C4-2B (cell line): ENCODE measurements around the gene PHAF1.

Experiments used
- H3K27ac ChIP-seq: fragments of 450-650 bp; 2 replicates; pipeline ENCODE4 v1.5.1; 2017
- CTCF ChIP-seq: fragments of 450-650 bp; conservative IDR thresholded peaks from 2 replicates; pipeline ENCODE4 v1.5.1; 2017; ENCODE audit warnings: mild to moderate bottlenecking
- ZFX ChIP-seq: fragments of 450-650 bp; IDR thresholded peaks from 2 replicates; pipeline ENCODE4 v1.6.1; 2017

Gene PHAF1

GRCh38 chr16:67082891-67083290 lies 26.9 kb upstream of the PHAF1 start:
- H3K27ac ChIP-seq = no peak overlapping the region
- TF ChIP-seq CTCF (no peak), ZFX (no peak)

GRCh38 chr16:67084345-67085028 lies 25.3 kb upstream of the PHAF1 start:
- TF ChIP-seq ZFX (no peak), CTCF (no peak)

GRCh38 chr16:67086822-67087221 lies 22.9 kb upstream of the PHAF1 start:
- TF ChIP-seq CTCF = no peak
- H3K27ac ChIP-seq = no peak overlapping the region

More at GRCh38 chr16:67084345-67085028, 25.3 kb upstream of the PHAF1 start:
- no peak overlapping the region for H3K27ac ChIP-seq

GRCh38 chr16:67087291-67087690 lies 22.4 kb upstream of the PHAF1 start:
- TF ChIP-seq ZFX (no peak), CTCF (no peak)
- H3K27ac ChIP-seq = no peak overlapping the region

- H3K27ac ChIP-seq = no peak overlapping the region
These were observed 21.9 kb upstream of the PHAF1 start for GRCh38 chr16:67087803-67088202.

GRCh38 chr16:67088551-67088950 lies 21.2 kb upstream of the PHAF1 start:
- no peak overlapping the region for H3K27ac ChIP-seq
- TF ChIP-seq CTCF = no peak
- TF ChIP-seq ZFX = no peak

More at GRCh38 chr16:67087803-67088202, 21.9 kb upstream of the PHAF1 start:
- no peak for TF ChIP-seq CTCF
- no peak for TF ChIP-seq ZFX

GRCh38 chr16:67089101-67089500 lies 20.6 kb upstream of the PHAF1 start:
- TF ChIP-seq ZFX (no peak), CTCF (no peak)
- H3K27ac ChIP-seq = no peak overlapping the region
